GM18502 (cell line): ENCODE results near the gene PLEKHG4.

ENCODE experiments used
- ATAC-seq: cut with Tn5 transposase; IDR thresholded peaks from one replicate; pipeline ENCODE4 v1.9.1; 2021; ENCODE audit warnings: mild to moderate bottlenecking; ENCODE audit not compliant: unreplicated experiment, poor library complexity

The PLEKHG4 gene

DNA sequence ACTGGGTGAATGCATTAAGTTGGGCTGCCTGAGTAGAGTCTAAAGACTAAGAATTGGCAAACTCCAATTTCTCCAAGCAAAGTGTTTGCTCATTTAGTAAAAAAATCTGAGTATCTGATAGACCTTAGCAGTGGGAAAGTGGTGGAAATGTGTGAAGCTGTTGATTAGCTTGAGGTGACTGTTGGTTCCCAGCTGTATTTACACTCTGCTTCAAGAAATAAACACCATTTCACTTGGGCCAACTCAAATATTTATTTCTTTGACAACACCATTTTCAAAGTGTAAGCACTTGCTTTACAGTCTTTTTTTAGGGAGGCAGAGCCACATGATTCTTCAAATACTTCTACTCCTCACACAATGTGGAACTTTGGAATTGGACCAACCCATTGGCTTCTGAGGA is 38.5 kb downstream of the PLEKHG4 start:
- no peak for ATAC-seq

DNA sequence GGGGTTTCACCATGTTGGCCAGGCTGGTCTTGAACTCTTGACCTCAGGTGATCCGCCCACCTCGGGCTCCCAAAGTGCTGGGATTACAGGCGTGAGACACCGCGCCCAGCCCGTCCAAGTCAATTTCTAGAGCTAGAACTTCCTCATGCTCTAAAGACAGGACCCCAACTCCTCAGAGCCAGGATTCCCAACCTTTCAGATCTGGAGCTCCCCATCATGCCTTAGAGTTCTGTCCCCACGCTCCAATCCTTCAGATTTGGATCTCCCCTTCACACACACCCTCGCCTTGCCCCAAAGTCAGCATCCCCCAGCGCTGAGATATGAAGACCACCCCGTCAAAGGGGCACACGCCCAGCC is 46.8 kb downstream of the PLEKHG4 start:
- no peak for ATAC-seq

DNA sequence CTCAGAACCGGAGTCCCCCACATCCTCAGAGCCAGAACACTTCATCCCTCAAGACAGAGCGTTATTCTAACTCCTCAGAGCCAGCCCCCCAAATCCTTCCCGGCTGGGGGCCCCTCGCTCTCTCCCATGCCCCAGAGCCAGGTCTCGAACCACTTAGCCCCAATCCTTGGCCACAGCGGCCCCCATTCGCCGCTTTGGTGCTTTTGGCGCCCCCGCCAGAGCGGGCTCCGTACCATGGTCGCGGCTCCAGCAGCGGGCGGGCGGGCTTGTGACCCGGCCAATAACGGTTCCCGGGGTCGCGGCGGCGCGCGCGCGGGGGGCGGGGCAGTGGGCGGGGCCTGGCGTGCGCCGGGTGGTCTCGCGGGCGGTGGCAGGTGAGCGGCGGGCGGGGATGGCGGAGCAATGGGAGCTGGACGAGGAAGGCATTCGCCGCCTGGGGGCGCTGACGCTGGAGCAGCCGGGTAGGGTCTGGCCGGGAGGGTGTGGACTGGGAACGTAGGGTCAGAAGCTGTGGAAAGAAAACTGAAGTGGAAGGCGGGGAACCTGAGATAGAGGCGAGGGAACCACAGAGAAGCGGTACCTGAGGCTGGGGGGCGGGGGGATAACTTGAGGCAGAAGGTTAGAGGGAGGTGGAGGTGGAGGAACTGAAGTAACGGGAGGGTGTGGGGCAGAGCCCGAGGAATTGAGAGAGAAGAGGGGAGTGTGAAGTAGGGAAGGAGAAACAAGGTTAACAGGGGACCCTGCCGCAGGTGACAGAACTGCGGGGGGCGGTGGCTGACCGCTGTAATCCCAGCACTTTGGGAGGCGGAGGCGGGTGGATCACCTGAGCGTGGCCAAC is 47.4 kb downstream of the PLEKHG4 start, which contains the start of the genes KCTD19 and LRRC36:
TSS of gene KCTD19 (minus strand) at position 270 of the 838 bp plus-strand sequence. CDS start at position 236, 34 bp downstream.
TSS of gene LRRC36 (plus strand) at position 344 of the 838 bp plus-strand sequence. CDS start at position 392, 48 bp downstream.
- no peak for ATAC-seq

DNA sequence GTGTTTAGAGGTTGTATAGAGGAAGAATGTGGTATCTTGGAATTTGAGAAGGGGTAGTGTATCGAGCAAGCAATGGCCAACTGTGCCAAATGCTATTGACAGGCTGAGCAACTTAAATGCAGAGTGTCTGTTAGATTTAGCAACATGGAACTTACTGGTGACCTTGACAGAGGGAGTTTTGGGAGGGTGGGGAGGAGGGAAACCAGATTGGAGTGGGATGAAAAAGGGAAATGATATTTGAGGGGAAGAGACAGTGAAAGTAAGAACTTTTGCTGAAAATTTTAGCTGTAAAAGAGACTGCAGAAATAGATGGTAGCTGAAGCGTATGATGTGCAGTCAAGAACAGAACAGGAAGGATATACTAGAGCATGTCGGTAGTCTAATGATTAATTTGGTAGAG is 48.4 kb downstream of the PLEKHG4 start:
- no peak for ATAC-seq

DNA sequence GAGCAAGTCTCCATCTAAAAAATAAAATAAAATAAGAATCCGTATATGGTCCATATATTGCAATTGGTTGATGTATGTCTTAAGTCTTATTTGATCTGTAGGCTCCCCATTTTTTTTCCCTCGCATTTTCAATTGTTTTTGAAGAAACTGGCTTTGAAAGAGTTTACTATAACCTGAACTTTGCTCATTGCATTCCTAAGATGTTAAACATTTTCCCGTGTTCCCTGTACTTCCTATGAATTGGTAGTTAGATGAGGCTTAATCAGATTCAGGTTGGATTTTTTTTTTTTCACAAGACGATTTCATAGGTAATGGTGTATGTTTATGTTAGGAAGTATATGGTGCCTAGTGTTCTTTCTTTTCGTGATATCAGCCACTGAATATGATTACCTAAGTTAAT is 50.6 kb downstream of the PLEKHG4 start:
- no peak for ATAC-seq

DNA sequence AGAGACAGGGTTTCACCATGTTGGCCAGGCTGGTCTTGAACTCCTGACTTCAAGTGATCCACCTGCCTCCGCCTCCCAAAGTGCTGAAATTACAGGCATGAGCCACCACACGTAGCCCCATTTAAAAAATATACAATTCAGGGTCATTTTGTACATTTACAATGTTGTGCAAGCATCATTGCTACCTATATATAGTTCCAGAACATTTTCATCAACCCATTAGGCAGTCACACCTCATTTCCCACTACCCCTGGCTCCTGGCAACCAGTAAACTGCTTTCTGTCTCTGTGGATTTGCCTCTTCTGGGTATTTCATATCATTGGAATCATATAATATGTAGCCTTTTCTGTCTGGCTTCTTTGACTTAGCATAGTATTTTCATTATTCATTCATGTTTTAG is 54.0 kb downstream of the PLEKHG4 start:
- ATAC-seq = no peak

DNA sequence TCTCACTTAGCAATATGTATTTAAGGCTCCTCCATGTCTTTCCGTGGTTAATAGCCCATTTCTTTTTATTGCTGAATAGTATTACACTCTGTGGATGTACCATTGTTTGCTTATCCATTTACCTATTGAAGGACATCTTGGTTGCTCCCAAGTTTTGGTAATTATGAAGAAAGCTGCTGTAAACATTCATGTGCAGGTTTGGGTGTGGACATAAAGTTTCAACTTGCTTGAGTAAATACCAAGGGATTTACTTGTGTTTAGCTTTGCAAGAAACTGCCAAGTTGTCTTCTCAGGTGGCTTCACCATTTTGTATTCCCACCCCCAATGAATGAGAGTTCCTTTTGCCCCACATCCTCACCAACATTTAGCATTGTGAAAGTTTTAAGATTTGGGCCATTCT is 56.8 kb downstream of the PLEKHG4 start:
- no peak for ATAC-seq

DNA sequence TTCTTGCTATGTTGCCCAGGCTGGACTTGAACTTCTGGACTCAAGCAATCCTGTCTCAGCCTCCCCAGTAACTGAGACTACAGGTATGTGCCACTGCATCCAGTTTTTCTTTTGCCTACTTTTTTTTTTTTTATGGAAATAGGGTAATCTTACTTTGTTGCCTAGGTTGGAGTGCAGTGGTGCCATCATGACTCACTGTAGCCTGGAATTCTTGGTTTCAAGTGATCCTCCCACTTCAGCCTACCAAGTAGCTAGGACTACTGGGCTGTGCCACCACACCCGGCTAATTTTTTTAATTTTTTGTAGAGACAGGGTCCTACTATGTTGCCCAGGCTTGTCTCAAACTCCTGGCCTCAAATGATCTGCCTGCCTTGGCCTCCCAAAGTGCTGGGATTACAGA is 57.3 kb downstream of the PLEKHG4 start:
- ATAC-seq = no peak
